ENCODE measurements around the gene BORCS5. TPM values are rescaled to one million over a fixed set of nuclear protein-coding genes. Genes with fewer than 3 reads are reported as not detected.

Gene BORCS5
- total and polyA plus RNA-seq, 12 donors, result 3.6 to 30.1 (median 10.6) TPM

GRCh38 chr12:12428047-12428446 is 71.2 kb downstream of the BORCS5 start:
- no peak for TF ChIP-seq CTCF (IDR thresholded peaks at IDR 0.05)
- no peak for TF ChIP-seq POLR2A (IDR thresholded peaks at IDR 0.05)
- Histone ChIP-seq H3K4me1 (replicated peaks in 1 of 2) (peaks cover 0 to 8% of the 10 kb centered on the region in 2 donors), H3K36me3 (replicated peaks in 1 of 2) (no peaks in the 10 kb centered on the region), H3K9me3 (replicated peaks in 1 of 3) (peaks cover 0 to 12% (median 0%) of the 10 kb centered on the region in 3 donors), H3K27ac (no peak overlapping the region), H3K4me3 (no peak overlapping the region), H3K27me3 (no peaks in the 10 kb centered on the region)
- intact Hi-C loops (cut with DNase I), result no loop called here
- DNase-seq, result no peak
- 90 to 98% (median 93%) methylated on average over 2 of the region's 2 CpGs for WGBS, 4 donors

- Histone ChIP-seq H3K9me3 (replicated peaks in 1 of 3) (peaks cover 0 to 1% (median 0%) of the 10 kb centered on the region in 3 donors), H3K27me3 (no peaks in the 10 kb centered on the region), H3K36me3 (replicated peaks in 1 of 2) (no peaks in the 10 kb centered on the region), H3K4me3 (no peak overlapping the region), H3K27ac (no peak overlapping the region), H3K4me1 (replicated peaks in 1 of 2) (peaks cover 0 to 8% of the 10 kb centered on the region in 2 donors)
- DNase-seq, result no peak
- intact Hi-C loops (cut with DNase I), result no loop called here
- TF ChIP-seq CTCF (IDR thresholded peaks at IDR 0.05), result no peak
- TF ChIP-seq POLR2A (IDR thresholded peaks at IDR 0.05), result no peak
- 86 to 96% (median 93%) methylated on average over 7 of the region's 7 CpGs for WGBS, 4 donors
Measured at GRCh38 chr12:12428961-12429657, 72.2 kb downstream of the BORCS5 start.

DNA sequence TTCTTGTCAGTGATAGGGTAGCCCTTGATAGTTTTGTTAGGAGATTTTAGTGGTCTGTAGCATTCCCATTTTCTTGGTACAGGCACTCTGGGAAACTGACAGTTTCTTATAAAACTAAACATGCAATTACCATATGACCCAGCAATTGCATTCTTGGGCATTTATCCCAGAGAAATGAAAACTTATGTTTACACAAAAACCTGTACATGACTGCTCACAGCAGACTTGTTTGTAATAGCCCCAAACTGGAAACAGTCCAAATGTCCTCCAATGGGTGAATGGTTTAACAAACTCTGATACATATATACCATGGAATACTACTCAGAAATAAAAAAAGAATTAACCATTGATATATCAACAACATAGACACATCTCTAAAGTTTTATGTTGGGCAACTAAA is 75.5 kb downstream of the BORCS5 start:
- intact Hi-C loops (cut with DNase I), result no loop called here
- Histone ChIP-seq H3K9me3 (replicated peaks in 1 of 3) (no peaks in the 10 kb centered on the region), H3K27me3 (no peaks in the 10 kb centered on the region), H3K36me3 (replicated peaks in 1 of 2) (no peaks in the 10 kb centered on the region), H3K4me1 (replicated peaks in 1 of 2) (peaks cover 0 to 8% of the 10 kb centered on the region in 2 donors), H3K4me3 (no peak overlapping the region), H3K27ac (no peak overlapping the region)
- no peak for DNase-seq
- no peak for TF ChIP-seq POLR2A (IDR thresholded peaks at IDR 0.05)
- no peak for TF ChIP-seq CTCF (IDR thresholded peaks at IDR 0.05)

DNA sequence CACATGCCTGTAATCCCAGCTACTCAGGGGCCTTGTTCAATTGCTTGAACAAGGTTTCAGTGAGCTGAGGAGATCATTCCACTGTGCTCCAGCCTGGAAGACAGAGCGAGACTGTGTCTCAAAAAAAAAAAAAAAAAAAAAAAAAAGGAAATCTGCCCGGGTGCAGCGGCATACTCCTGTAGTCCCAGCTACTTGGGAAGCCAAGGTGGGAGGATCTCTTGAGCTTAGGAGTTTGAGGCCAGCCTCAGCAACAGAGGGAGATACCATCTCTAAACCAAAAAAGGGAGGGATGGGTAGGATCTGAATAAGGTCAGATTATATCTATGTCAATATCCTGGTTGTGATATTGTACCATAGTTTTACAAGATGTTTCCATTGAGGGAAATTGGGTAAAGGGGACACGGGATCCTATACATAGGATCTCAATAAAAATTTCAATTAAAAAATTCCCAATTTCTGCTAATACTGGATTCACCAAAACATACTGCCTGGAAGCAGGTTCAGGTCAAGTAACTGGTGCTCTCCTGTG is 76.4 kb downstream of the BORCS5 start:
- no peak overlapping the region for H3K4me3 ChIP-seq
- H3K4me1 ChIP-seq (replicated peaks in 1 of 2), result peaks cover 0 to 8% of the 10 kb centered on the region in 2 donors
- no peaks in the 10 kb centered on the region for H3K9me3 ChIP-seq (replicated peaks in 1 of 3)
- H3K36me3 ChIP-seq (replicated peaks in 1 of 2), result no peaks in the 10 kb centered on the region
- no peaks in the 10 kb centered on the region for H3K27me3 ChIP-seq
- no peak for DNase-seq
- H3K27ac ChIP-seq, result no peak overlapping the region
- intact Hi-C loops (cut with DNase I), result no loop called here
- 85 to 91% (median 88%) methylated on average over 4 of the region's 4 CpGs for WGBS, 4 donors
- TF ChIP-seq CTCF (IDR thresholded peaks at IDR 0.05) (no peak), POLR2A (IDR thresholded peaks at IDR 0.05) (no peak)
